Endothelial cell (in vitro differentiated cells): ENCODE data around the gene ARL9. TPM values are rescaled to one million over a fixed set of nuclear protein-coding genes. Genes with fewer than 3 reads are reported as not detected.

ENCODE experiments used
- DNase-seq: peaks from one replicate; pipeline ENCODE4 v3.0.0; 2021; ENCODE audit warnings: low spot score
- H3K27ac Mint-ChIP-seq: one replicate; pipeline ENCODE4 v1.8.0; 2021; ENCODE audit warnings: mixed read lengths, inconsistent platforms; ENCODE audit not compliant: unreplicated experiment
- H3K27me3 Mint-ChIP-seq: one replicate; pipeline ENCODE4 v1.8.0; 2021; ENCODE audit warnings: mild to moderate bottlenecking, moderate library complexity, mixed read lengths, inconsistent platforms; ENCODE audit not compliant: unreplicated experiment
- H3K36me3 Mint-ChIP-seq: one replicate; pipeline ENCODE4 v1.8.0; 2021; ENCODE audit warnings: mild to moderate bottlenecking, low read depth, mixed read lengths, inconsistent platforms; ENCODE audit not compliant: unreplicated experiment
- H3K4me1 Mint-ChIP-seq: one replicate; pipeline ENCODE4 v1.8.0; 2021; ENCODE audit warnings: mild to moderate bottlenecking, mixed read lengths, inconsistent platforms; ENCODE audit not compliant: unreplicated experiment
- H3K4me3 Mint-ChIP-seq: one replicate; pipeline ENCODE4 v1.8.0; 2021; ENCODE audit warnings: mild to moderate bottlenecking, mixed read lengths, inconsistent platforms; ENCODE audit not compliant: unreplicated experiment
- H3K9me3 Mint-ChIP-seq: one replicate; pipeline ENCODE4 v1.8.0; 2021; ENCODE audit warnings: mixed read lengths, inconsistent platforms; ENCODE audit not compliant: unreplicated experiment
- CTCF ChIP-seq: fragments of 200-600 bp; sonication (generic); IDR thresholded peaks from one replicate; pipeline ENCODE4 v1.5.0; 2021; ENCODE audit warnings: antibody characterized with exemption; ENCODE audit not compliant: unreplicated experiment
- long read RNA-seq: library from polyadenylated mRNA; unstranded; transcript quantifications from one replicate; pipeline ENCODE4 v2.0.0, GENCODE V29; 2020; ENCODE audit not compliant: unreplicated experiment
- total RNA-seq: library from RNA; stranded (reverse); fragmentation: NEBNext Ultra II Directional; extraction: Animal tissue kit (Norgen Biotek cat#: 25700); gene quantifications from one replicate; pipeline ENCODE4 v1.2.1, GENCODE V29; 2021; ENCODE audit not compliant: unreplicated experiment

Gene ARL9
- not detected for total RNA-seq
- long read RNA-seq, result 0 reads

GRCh38 chr4:56505269-56506130 is at the start of gene ARL9:
Gene ARL9, plus strand, starts transcription at chr4:56505791. Its CDS starts 72 bp downstream, at chr4:56505863.
- peak within 1 kb of the TSS; percentile 85 for H3K4me3 Mint-ChIP-seq
- DNase-seq, result peak; percentile 43
- TF ChIP-seq CTCF, result no peak
- H3K27ac Mint-ChIP-seq, result peak within 1 kb of the TSS; percentile 16
- H3K27me3 Mint-ChIP-seq, result peaks cover 5% of the 10 kb centered on the region
- H3K36me3 Mint-ChIP-seq, result peaks cover 13% of the 10 kb centered on the region
- peaks cover 10% of the 10 kb centered on the region for H3K4me1 Mint-ChIP-seq
- H3K9me3 Mint-ChIP-seq, result no peaks in the 10 kb centered on the region

- DNase-seq, result no peak
- Mint-ChIP-seq H3K27ac (no peak overlapping the region), H3K9me3 (no peaks in the 10 kb centered on the region), H3K4me1 (peaks cover 13% of the 10 kb centered on the region), H3K36me3 (peaks cover 23% of the 10 kb centered on the region), H3K27me3 (no peaks in the 10 kb centered on the region), H3K4me3 (peak overlapping the region; percentile 16)
- no peak for TF ChIP-seq CTCF
Measured at GRCh38 chr4:56460085-56460484, 45.5 kb upstream of the ARL9 start.

- H3K36me3 Mint-ChIP-seq, result peaks cover 19% of the 10 kb centered on the region
Measured at GRCh38 chr4:56462157-56462556, 43.4 kb upstream of the ARL9 start.

GRCh38 chr4:56463711-56464110 is 41.9 kb upstream of the ARL9 start:
- H3K36me3 Mint-ChIP-seq, result peaks cover 25% of the 10 kb centered on the region
- peak overlapping the region; percentile 69 for H3K27ac Mint-ChIP-seq
- no peak for TF ChIP-seq CTCF
- DNase-seq, result no peak
- H3K27me3 Mint-ChIP-seq, result peaks cover 12% of the 10 kb centered on the region
- no peak overlapping the region for H3K4me3 Mint-ChIP-seq
- H3K9me3 Mint-ChIP-seq, result no peaks in the 10 kb centered on the region
- peaks cover 41% of the 10 kb centered on the region for H3K4me1 Mint-ChIP-seq

More at GRCh38 chr4:56462157-56462556, 43.4 kb upstream of the ARL9 start:
- no peak for DNase-seq
- Mint-ChIP-seq H3K27me3 (peaks cover 2% of the 10 kb centered on the region), H3K4me3 (no peak overlapping the region), H3K4me1 (peaks cover 29% of the 10 kb centered on the region), H3K27ac (no peak overlapping the region), H3K9me3 (no peaks in the 10 kb centered on the region)
- TF ChIP-seq CTCF, result no peak

- Mint-ChIP-seq H3K36me3 (peaks cover 25% of the 10 kb centered on the region), H3K4me3 (peak overlapping the region; percentile 32), H3K4me1 (peaks cover 49% of the 10 kb centered on the region), H3K27ac (peak overlapping the region; percentile 69), H3K9me3 (no peaks in the 10 kb centered on the region), H3K27me3 (peaks cover 12% of the 10 kb centered on the region)
- no peak for TF ChIP-seq CTCF
- no peak for DNase-seq
Measured at GRCh38 chr4:56464581-56464980, 41.0 kb upstream of the ARL9 start.
